Natural killer cell (primary cell): ENCODE data around the gene PCSK7. TPM values are rescaled to one million over a fixed set of nuclear protein-coding genes. Genes with fewer than 3 reads are reported as not detected.

ENCODE experiments used
- ATAC-seq, 3 donors: fragments of 150-1000 bp in 2 of 3; fragments of 200-7000 bp in 1 of 3; cut with Tn5 transposase; 1 replicate in 1 of 3; 2 replicates in 2 of 3; pipeline ENCODE4 v1.10.0; 2021; ENCODE audit warnings: mild to moderate bottlenecking in 2 of 3, moderate library complexity in 2 of 3
- DNase-seq, 2 donors: peaks; one replicate each; pipeline versions ENCODE4 v3.0.0 to v3.0.0-alpha.2; 2013 to 2021; ENCODE audit warnings: mixed read lengths in 1 of 2
- H3K27ac ChIP-seq: one replicate; pipeline ENCODE4 v1.5.1; 2013; ENCODE audit warnings: mild to moderate bottlenecking, low read length
- H3K27me3 ChIP-seq: one replicate; pipeline ENCODE4 v1.6.1; 2013; ENCODE audit warnings: low read length; ENCODE audit not compliant: control insufficient read depth, insufficient read depth
- H3K36me3 ChIP-seq: one replicate; pipeline ENCODE4 v1.6.1; 2013; ENCODE audit warnings: low read length; ENCODE audit not compliant: control insufficient read depth, insufficient read depth
- H3K4me1 ChIP-seq: one replicate; pipeline ENCODE4 v1.6.1; 2013; ENCODE audit warnings: low read length; ENCODE audit not compliant: control insufficient read depth, insufficient read depth
- H3K4me3 ChIP-seq: one replicate; pipeline ENCODE4 v1.5.1; 2013; ENCODE audit warnings: low read length
- H3K9me3 ChIP-seq: one replicate; pipeline ENCODE4 v1.6.1; 2013; ENCODE audit warnings: low read length; ENCODE audit not compliant: control insufficient read depth, insufficient read depth
- H3K27ac Mint-ChIP-seq, 2 donors: one replicate each; pipeline ENCODE4 v1.8.0; 2022; ENCODE audit warnings: mild to moderate bottlenecking in 2 of 2, mixed read lengths in 2 of 2, moderate library complexity in 1 of 2
- H3K27me3 Mint-ChIP-seq, 2 donors: one replicate each; pipeline ENCODE4 v1.8.0; 2022; ENCODE audit warnings: low read depth in 2 of 2, mixed read lengths in 2 of 2
- H3K36me3 Mint-ChIP-seq: one replicate; pipeline ENCODE4 v1.8.0; 2022; ENCODE audit warnings: mixed read lengths
- H3K4me1 Mint-ChIP-seq, 2 donors: one replicate each; pipeline ENCODE4 v1.8.0; 2022; ENCODE audit warnings: mixed read lengths in 2 of 2
- H3K4me3 Mint-ChIP-seq: one replicate; pipeline ENCODE4 v1.8.0; 2022; ENCODE audit warnings: mild to moderate bottlenecking, moderate library complexity, mixed read lengths
- H3K9me3 Mint-ChIP-seq, 2 donors: one replicate each; pipeline ENCODE4 v1.8.0; 2022; ENCODE audit warnings: mixed read lengths in 2 of 2
- WGBS: methylation state at CpG from one replicate; pipeline ENCODE4 v1.1.7; 2013; ENCODE audit warnings: missing lambda C conversion rate; ENCODE audit not compliant: insufficient coverage; 5-methylcytosine and 5-hydroxymethylcytosine counted together
- intact Hi-C: fragments of 100-400 bp; cut with micrococcal nuclease; formaldehyde crosslinking; loops from one replicate; pipeline ENCODE4 v1.14.2; 2022
- total RNA-seq, 4 donors: library from RNA; stranded (reverse); fragments of 120-200 nt in 1 of 4; gene quantifications; one replicate each; pipeline versions ENCODE4 v1.2.3 to v1.2.4, GENCODE V29; 2013 to 2022
- TF ChIP-seq, protein P1 (sequence below): fragments of 200-600 bp; IDR thresholded peaks from one replicate; pipeline ENCODE4 v1.8.0; 2022; ENCODE audit warnings: antibody characterized with exemption

The PCSK7 gene
- total RNA-seq, 3 donors from 2014 or later (not counting 1 experiment from before 2014, with no cell fraction given), result 397 to 471 (median 441) TPM

- TF ChIP-seq, protein P1, sequence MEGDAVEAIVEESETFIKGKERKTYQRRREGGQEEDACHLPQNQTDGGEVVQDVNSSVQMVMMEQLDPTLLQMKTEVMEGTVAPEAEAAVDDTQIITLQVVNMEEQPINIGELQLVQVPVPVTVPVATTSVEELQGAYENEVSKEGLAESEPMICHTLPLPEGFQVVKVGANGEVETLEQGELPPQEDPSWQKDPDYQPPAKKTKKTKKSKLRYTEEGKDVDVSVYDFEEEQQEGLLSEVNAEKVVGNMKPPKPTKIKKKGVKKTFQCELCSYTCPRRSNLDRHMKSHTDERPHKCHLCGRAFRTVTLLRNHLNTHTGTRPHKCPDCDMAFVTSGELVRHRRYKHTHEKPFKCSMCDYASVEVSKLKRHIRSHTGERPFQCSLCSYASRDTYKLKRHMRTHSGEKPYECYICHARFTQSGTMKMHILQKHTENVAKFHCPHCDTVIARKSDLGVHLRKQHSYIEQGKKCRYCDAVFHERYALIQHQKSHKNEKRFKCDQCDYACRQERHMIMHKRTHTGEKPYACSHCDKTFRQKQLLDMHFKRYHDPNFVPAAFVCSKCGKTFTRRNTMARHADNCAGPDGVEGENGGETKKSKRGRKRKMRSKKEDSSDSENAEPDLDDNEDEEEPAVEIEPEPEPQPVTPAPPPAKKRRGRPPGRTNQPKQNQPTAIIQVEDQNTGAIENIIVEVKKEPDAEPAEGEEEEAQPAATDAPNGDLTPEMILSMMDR, result no peak
- H3K9me3 ChIP-seq, result no peaks in the 10 kb centered on the region
- H3K36me3 ChIP-seq, result peaks cover 93% of the 10 kb centered on the region
- Mint-ChIP-seq H3K36me3 (peaks cover 6% of the 10 kb centered on the region), H3K27me3 (no peaks in the 10 kb centered on the region), H3K4me1 (peaks cover 5 to 18% of the 10 kb centered on the region in 2 donors), H3K4me3 (no peak overlapping the region), H3K9me3 (no peaks in the 10 kb centered on the region), H3K27ac (peak overlapping the region in 1 of 2 donors; percentile 8)
- intact Hi-C loops, result loop anchor here (10.0 kb wide), 1 partner anchor 336 kb away; no protein-coding TSS in a partner anchor
- no peak for DNase-seq
- no peak for ATAC-seq
- no peak overlapping the region for H3K4me3 ChIP-seq
- 96% methylated on average over 7 of the region's 7 CpGs for WGBS
- no peak overlapping the region for H3K27ac ChIP-seq
- no peaks in the 10 kb centered on the region for H3K4me1 ChIP-seq
- no peaks in the 10 kb centered on the region for H3K27me3 ChIP-seq
Measured at GRCh38 chr11:117220999-117221774, 10.7 kb downstream of the PCSK7 start.

- peaks cover 5 to 17% of the 10 kb centered on the region in 2 donors for H3K4me1 Mint-ChIP-seq
- no peaks in the 10 kb centered on the region for H3K27me3 ChIP-seq
- intact Hi-C loops, result loop anchor here (10.0 kb wide), 1 partner anchor 336 kb away; no protein-coding TSS in a partner anchor
- no peaks in the 10 kb centered on the region for H3K9me3 ChIP-seq
- 97% methylated on average over 9 of the region's 9 CpGs for WGBS
- no peak overlapping the region for H3K4me3 ChIP-seq
- no peaks in the 10 kb centered on the region for H3K27me3 Mint-ChIP-seq
- TF ChIP-seq, protein P1, result no peak
- peak overlapping the region in 1 of 2 donors; percentile 8 for H3K27ac Mint-ChIP-seq
- H3K36me3 ChIP-seq, result peaks cover 94% of the 10 kb centered on the region
- no peak overlapping the region for H3K27ac ChIP-seq
- no peaks in the 10 kb centered on the region for H3K4me1 ChIP-seq
- H3K9me3 Mint-ChIP-seq, result no peaks in the 10 kb centered on the region
- no peak for DNase-seq
- no peak overlapping the region for H3K4me3 Mint-ChIP-seq
- peaks cover 6% of the 10 kb centered on the region for H3K36me3 Mint-ChIP-seq
- no peak for ATAC-seq
Measured at GRCh38 chr11:117220568-117220967, 11.3 kb downstream of the PCSK7 start.

- H3K27ac ChIP-seq, result no peak overlapping the region
- Mint-ChIP-seq H3K9me3 (no peaks in the 10 kb centered on the region), H3K4me3 (no peak overlapping the region), H3K27me3 (no peaks in the 10 kb centered on the region), H3K27ac (peak overlapping the region in 1 of 2 donors; percentile 8), H3K4me1 (peaks cover 5 to 17% of the 10 kb centered on the region in 2 donors), H3K36me3 (peaks cover 6% of the 10 kb centered on the region)
- H3K9me3 ChIP-seq, result no peaks in the 10 kb centered on the region
- intact Hi-C loops, result loop anchor here (10.0 kb wide), 1 partner anchor 335 kb away; no protein-coding TSS in a partner anchor
- ATAC-seq (no peak), DNase-seq (no peak)
- H3K27me3 ChIP-seq, result no peaks in the 10 kb centered on the region
- H3K36me3 ChIP-seq, result peaks cover 89% of the 10 kb centered on the region
- H3K4me1 ChIP-seq, result no peaks in the 10 kb centered on the region
- TF ChIP-seq, protein P1, result no peak
- H3K4me3 ChIP-seq, result no peak overlapping the region
- WGBS, result 99% methylated on average over 4 of the region's 4 CpGs
Measured at GRCh38 chr11:117219995-117220394, 11.9 kb downstream of the PCSK7 start.
